ENCODE measurements around the gene GPX3.

Gene GPX3

DNA sequence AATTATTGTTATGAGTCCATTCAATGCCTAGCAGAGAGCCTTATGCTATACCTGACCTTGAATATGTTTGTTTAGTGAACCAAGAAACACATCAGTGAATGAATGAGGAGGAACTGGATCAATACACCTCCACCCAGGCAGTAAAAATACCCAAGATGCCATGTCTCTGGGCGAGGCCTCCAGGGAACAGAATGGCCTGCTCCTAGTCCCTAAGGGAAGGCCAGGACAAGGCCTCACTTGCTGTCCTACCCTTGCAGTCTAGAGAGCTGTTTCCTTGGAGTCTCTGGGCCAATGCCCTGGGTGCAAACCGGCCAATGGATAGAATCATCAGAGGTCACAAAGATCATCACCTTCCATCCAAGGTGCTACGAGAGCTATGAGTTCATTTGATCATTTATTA is 34.3 kb downstream of the GPX3 start:
- no peak overlapping the region for H4K5ac ChIP-seq (ENCODE audit: low read length)
- H3K27ac ChIP-seq (ENCODE audit: low read depth, low read length), result no peak overlapping the region
- no peak overlapping the region for H3K18ac ChIP-seq (ENCODE audit: low read length)
- no peaks in the 10 kb centered on the region for H3K27me3 ChIP-seq (ENCODE audit: insufficient read depth, low read length, poor library complexity)
- no peak overlapping the region for H3K56ac ChIP-seq (ENCODE audit: low read length)
- no peaks in the 10 kb centered on the region for H3K79me1 ChIP-seq (ENCODE audit: low read length)
- no peak overlapping the region for H3K4ac ChIP-seq (ENCODE audit: low read depth, low read length)
- no peak overlapping the region for H3K4me3 ChIP-seq (ENCODE audit: low read length)
- no CpG with 5 or more reads among the region's 3 CpGs for WGBS (ENCODE audit: extremely low coverage, insufficient coverage, low lambda C conversion rate)
- H3K36me3 ChIP-seq (ENCODE audit: control insufficient read depth, insufficient read depth, low read length), result peaks cover 1% of the 10 kb centered on the region
- no peak overlapping the region for H2BK120ac ChIP-seq (ENCODE audit: low read depth, low read length)
- H2BK5ac ChIP-seq (ENCODE audit: low read length), result no peak overlapping the region
- H3K79me2 ChIP-seq (ENCODE audit: control insufficient read depth, insufficient read depth, low read length), result no peaks in the 10 kb centered on the region
- DNase-seq, result peak; percentile 23
- no peak overlapping the region for H2BK15ac ChIP-seq (replicated peaks; ENCODE audit: low read depth)
- no peak overlapping the region for H2AK5ac ChIP-seq (ENCODE audit: low read length)
- H3K4me1 ChIP-seq (ENCODE audit: control insufficient read depth, low read depth, low read length), result no peaks in the 10 kb centered on the region
- no peak overlapping the region for H4K8ac ChIP-seq (ENCODE audit: low read depth, low read length)
- no peak overlapping the region for H3K23ac ChIP-seq (ENCODE audit: low read length)
- no peak overlapping the region for H3K9ac ChIP-seq (ENCODE audit: low read length)
- no peak overlapping the region for H3K4me2 ChIP-seq (ENCODE audit: low read length)

DNA sequence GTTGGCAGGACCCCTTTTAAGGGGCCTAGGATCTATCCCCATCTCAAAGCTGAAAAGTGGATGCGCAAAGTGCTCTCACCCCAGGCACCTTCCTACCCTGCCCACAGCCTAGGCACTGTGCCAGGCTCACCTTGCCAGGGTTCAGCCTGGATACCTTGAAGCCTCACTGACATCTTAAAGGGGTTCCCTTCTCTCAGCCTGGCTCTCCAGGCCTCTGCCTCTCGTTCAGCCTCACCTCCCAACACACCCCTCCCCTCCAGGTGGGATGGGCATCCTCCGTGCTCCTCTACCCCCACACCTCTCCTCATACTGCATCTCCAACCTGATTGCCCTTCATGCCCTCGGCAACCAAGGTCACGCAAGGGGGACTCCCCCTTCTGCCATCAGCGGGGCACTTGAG is 34.9 kb downstream of the GPX3 start:
- H2BK15ac ChIP-seq (replicated peaks; ENCODE audit: low read depth), result no peak overlapping the region
- H3K27ac ChIP-seq (ENCODE audit: low read depth, low read length), result no peak overlapping the region
- no peak overlapping the region for H3K4me2 ChIP-seq (ENCODE audit: low read length)
- no peak overlapping the region for H2BK120ac ChIP-seq (ENCODE audit: low read depth, low read length)
- no peak overlapping the region for H4K8ac ChIP-seq (ENCODE audit: low read depth, low read length)
- no peak overlapping the region for H4K5ac ChIP-seq (ENCODE audit: low read length)
- H3K4me1 ChIP-seq (ENCODE audit: control insufficient read depth, low read depth, low read length), result no peaks in the 10 kb centered on the region
- no peak overlapping the region for H3K23ac ChIP-seq (ENCODE audit: low read length)
- no peak overlapping the region for H2AK5ac ChIP-seq (ENCODE audit: low read length)
- no peak overlapping the region for H3K4me3 ChIP-seq (ENCODE audit: low read length)
- H3K56ac ChIP-seq (ENCODE audit: low read length), result no peak overlapping the region
- no peak overlapping the region for H3K18ac ChIP-seq (ENCODE audit: low read length)
- no CpG with 5 or more reads among the region's 6 CpGs for WGBS (ENCODE audit: extremely low coverage, insufficient coverage, low lambda C conversion rate)
- DNase-seq, result no peak
- H3K79me2 ChIP-seq (ENCODE audit: control insufficient read depth, insufficient read depth, low read length), result no peaks in the 10 kb centered on the region
- H3K36me3 ChIP-seq (ENCODE audit: control insufficient read depth, insufficient read depth, low read length), result peaks cover 1% of the 10 kb centered on the region
- no peaks in the 10 kb centered on the region for H3K27me3 ChIP-seq (ENCODE audit: insufficient read depth, low read length, poor library complexity)
- H3K4ac ChIP-seq (ENCODE audit: low read depth, low read length), result no peak overlapping the region
- H3K79me1 ChIP-seq (ENCODE audit: low read length), result no peaks in the 10 kb centered on the region
- no peak overlapping the region for H3K9ac ChIP-seq (ENCODE audit: low read length)
- no peak overlapping the region for H2BK5ac ChIP-seq (ENCODE audit: low read length)

DNA sequence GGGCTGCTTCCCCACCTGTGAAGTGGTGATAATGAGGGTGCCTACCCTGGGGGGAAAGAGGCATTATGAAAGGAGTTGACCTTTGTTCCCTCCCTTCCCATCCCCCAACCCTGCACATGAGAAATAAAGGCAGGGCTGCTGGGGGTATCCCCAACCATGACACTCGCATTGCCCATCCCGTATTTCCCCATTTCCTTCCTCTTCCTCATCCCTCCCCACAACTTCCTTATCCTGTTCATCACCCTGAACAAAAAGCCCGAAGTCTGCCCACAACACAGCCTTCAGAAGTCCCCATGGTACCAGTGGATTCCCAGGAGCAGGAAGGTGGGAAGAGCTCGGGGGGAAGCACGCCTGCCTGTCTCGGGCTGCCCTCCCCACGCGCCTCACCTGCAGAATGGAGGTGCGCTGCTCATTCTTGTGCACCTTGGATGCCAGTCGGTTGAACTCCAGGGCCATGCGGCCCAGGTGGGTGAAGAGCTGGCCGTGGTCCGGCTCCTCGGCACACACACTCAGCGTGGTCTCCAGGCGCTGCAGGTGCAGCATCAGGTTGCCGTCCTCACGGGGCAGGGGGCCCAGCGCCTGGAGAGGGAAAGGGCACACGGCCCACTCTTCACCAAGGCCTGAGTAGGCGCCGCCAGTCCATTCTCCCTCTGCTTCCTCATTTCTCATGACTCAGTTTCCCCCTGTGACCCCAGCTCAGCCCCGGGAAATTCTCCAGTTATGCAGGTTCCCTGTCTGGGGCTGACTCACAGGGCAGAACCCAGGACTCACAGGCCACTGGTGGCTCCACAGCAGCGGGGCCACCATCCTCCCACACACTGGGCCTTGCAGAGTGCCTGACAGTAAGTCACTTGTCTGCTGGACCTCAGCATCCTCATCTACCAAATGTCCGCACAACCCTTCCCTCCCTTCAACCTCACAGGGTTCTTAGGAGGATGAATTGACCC is 36.3 kb downstream of the GPX3 start:
- Histone ChIP-seq H2AK5ac (ENCODE audit: low read length) (no peak overlapping the region), H3K9ac (ENCODE audit: low read length) (no peak overlapping the region), H3K27ac (ENCODE audit: low read depth, low read length) (no peak overlapping the region), H3K27me3 (ENCODE audit: insufficient read depth, low read length, poor library complexity) (no peaks in the 10 kb centered on the region), H3K18ac (ENCODE audit: low read length) (no peak overlapping the region), H3K79me2 (ENCODE audit: control insufficient read depth, insufficient read depth, low read length) (no peaks in the 10 kb centered on the region), H3K4me3 (ENCODE audit: low read length) (no peak overlapping the region), H2BK120ac (ENCODE audit: low read depth, low read length) (no peak overlapping the region), H3K23ac (ENCODE audit: low read length) (no peak overlapping the region), H3K4ac (ENCODE audit: low read depth, low read length) (no peak overlapping the region), H4K8ac (ENCODE audit: low read depth, low read length) (no peak overlapping the region), H2BK15ac (replicated peaks; ENCODE audit: low read depth) (no peak overlapping the region), H3K4me1 (ENCODE audit: control insufficient read depth, low read depth, low read length) (no peaks in the 10 kb centered on the region), H4K5ac (ENCODE audit: low read length) (no peak overlapping the region), H3K56ac (ENCODE audit: low read length) (no peak overlapping the region), H3K36me3 (ENCODE audit: control insufficient read depth, insufficient read depth, low read length) (peaks cover 3% of the 10 kb centered on the region), H3K79me1 (ENCODE audit: low read length) (no peaks in the 10 kb centered on the region), H3K4me2 (ENCODE audit: low read length) (no peak overlapping the region), H2BK5ac (ENCODE audit: low read length) (no peak overlapping the region)
- WGBS (ENCODE audit: extremely low coverage, insufficient coverage, low lambda C conversion rate), result 100% methylated on average over 2 of the region's 25 CpGs
- no peak for DNase-seq

DNA sequence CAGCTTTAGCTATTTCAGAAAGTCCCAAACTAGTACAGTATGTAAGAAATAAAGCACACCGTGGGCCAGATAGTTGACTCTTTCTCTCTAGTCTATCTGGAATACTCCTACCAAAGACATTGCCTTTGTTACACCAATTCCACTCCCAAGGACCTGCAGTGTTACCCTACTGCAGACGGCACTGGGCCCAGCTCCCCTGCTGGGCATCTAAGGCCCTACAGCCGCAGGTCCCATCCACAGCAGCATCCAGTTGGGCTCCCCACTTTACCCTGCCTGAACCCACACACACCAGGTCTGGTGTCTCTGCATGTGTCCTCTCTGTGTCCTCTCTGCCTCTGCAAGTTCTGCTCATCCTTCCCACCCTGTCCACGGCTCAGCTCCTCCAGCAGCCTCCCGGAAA is 37.9 kb downstream of the GPX3 start:
- Histone ChIP-seq H3K4me1 (ENCODE audit: control insufficient read depth, low read depth, low read length) (no peaks in the 10 kb centered on the region), H4K5ac (ENCODE audit: low read length) (no peak overlapping the region), H2BK5ac (ENCODE audit: low read length) (no peak overlapping the region), H3K79me1 (ENCODE audit: low read length) (no peaks in the 10 kb centered on the region), H3K79me2 (ENCODE audit: control insufficient read depth, insufficient read depth, low read length) (no peaks in the 10 kb centered on the region), H3K18ac (ENCODE audit: low read length) (no peak overlapping the region), H3K4ac (ENCODE audit: low read depth, low read length) (no peak overlapping the region), H3K4me2 (ENCODE audit: low read length) (no peak overlapping the region), H2AK5ac (ENCODE audit: low read length) (no peak overlapping the region), H4K8ac (ENCODE audit: low read depth, low read length) (no peak overlapping the region), H2BK120ac (ENCODE audit: low read depth, low read length) (no peak overlapping the region), H3K27me3 (ENCODE audit: insufficient read depth, low read length, poor library complexity) (no peaks in the 10 kb centered on the region), H3K9ac (ENCODE audit: low read length) (no peak overlapping the region), H3K36me3 (ENCODE audit: control insufficient read depth, insufficient read depth, low read length) (peaks cover 3% of the 10 kb centered on the region), H3K27ac (ENCODE audit: low read depth, low read length) (no peak overlapping the region), H3K23ac (ENCODE audit: low read length) (no peak overlapping the region), H3K4me3 (ENCODE audit: low read length) (no peak overlapping the region), H2BK15ac (replicated peaks; ENCODE audit: low read depth) (no peak overlapping the region), H3K56ac (ENCODE audit: low read length) (no peak overlapping the region)
- no CpG with 5 or more reads among the region's 5 CpGs for WGBS (ENCODE audit: extremely low coverage, insufficient coverage, low lambda C conversion rate)
- no peak for DNase-seq

DNA sequence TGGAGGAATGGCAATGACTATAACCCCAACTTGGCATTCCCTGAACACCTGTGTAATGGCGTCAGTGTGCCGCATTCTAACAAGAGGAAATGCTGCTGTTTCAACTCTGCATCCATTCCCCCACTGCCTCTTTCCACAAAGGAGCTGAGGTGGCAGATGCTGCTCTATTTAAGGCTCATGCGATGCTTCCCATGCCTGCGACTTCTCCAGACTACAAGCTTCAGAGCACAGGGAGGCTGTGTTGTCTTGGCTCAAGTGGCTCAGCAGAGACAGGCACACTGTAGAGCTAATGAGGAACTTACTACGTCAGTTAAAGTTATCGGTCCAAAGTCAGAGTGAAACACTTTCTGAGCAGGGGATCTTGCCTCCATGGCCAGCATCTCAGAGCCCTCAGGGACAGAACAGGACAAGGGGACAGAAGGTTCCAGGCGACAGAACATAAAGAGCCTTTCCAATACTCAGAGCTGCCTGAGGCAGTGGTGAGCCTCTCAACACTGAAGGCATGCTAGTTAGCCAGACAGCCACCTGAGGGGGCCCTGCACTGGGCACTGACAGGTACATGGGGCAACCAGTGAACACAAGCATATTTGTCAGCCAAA is 38.6 kb downstream of the GPX3 start:
- H4K5ac ChIP-seq (ENCODE audit: low read length), result no peak overlapping the region
- no CpG with 5 or more reads among the region's 7 CpGs for WGBS (ENCODE audit: extremely low coverage, insufficient coverage, low lambda C conversion rate)
- no peak overlapping the region for H3K4me3 ChIP-seq (ENCODE audit: low read length)
- no peak overlapping the region for H3K56ac ChIP-seq (ENCODE audit: low read length)
- DNase-seq, result no peak
- no peak overlapping the region for H2BK120ac ChIP-seq (ENCODE audit: low read depth, low read length)
- H3K23ac ChIP-seq (ENCODE audit: low read length), result no peak overlapping the region
- H4K8ac ChIP-seq (ENCODE audit: low read depth, low read length), result no peak overlapping the region
- H3K4me2 ChIP-seq (ENCODE audit: low read length), result no peak overlapping the region
- no peak overlapping the region for H3K4ac ChIP-seq (ENCODE audit: low read depth, low read length)
- no peaks in the 10 kb centered on the region for H3K4me1 ChIP-seq (ENCODE audit: control insufficient read depth, low read depth, low read length)
- no peak overlapping the region for H2BK5ac ChIP-seq (ENCODE audit: low read length)
- H3K27ac ChIP-seq (ENCODE audit: low read depth, low read length), result no peak overlapping the region
- no peaks in the 10 kb centered on the region for H3K79me1 ChIP-seq (ENCODE audit: low read length)
- H2AK5ac ChIP-seq (ENCODE audit: low read length), result no peak overlapping the region
- H3K9ac ChIP-seq (ENCODE audit: low read length), result no peak overlapping the region
- no peak overlapping the region for H2BK15ac ChIP-seq (replicated peaks; ENCODE audit: low read depth)
- H3K18ac ChIP-seq (ENCODE audit: low read length), result no peak overlapping the region
- H3K79me2 ChIP-seq (ENCODE audit: control insufficient read depth, insufficient read depth, low read length), result no peaks in the 10 kb centered on the region
- H3K27me3 ChIP-seq (ENCODE audit: insufficient read depth, low read length, poor library complexity), result no peaks in the 10 kb centered on the region
- peaks cover 3% of the 10 kb centered on the region for H3K36me3 ChIP-seq (ENCODE audit: control insufficient read depth, insufficient read depth, low read length)
